Measurements from ENCODE around the gene LPIN1.

LPIN1 gene

GRCh38 chr2:11784747-11785610 lies 38.5 kb downstream of the LPIN1 start:
- TF ChIP-seq, protein P1, sequence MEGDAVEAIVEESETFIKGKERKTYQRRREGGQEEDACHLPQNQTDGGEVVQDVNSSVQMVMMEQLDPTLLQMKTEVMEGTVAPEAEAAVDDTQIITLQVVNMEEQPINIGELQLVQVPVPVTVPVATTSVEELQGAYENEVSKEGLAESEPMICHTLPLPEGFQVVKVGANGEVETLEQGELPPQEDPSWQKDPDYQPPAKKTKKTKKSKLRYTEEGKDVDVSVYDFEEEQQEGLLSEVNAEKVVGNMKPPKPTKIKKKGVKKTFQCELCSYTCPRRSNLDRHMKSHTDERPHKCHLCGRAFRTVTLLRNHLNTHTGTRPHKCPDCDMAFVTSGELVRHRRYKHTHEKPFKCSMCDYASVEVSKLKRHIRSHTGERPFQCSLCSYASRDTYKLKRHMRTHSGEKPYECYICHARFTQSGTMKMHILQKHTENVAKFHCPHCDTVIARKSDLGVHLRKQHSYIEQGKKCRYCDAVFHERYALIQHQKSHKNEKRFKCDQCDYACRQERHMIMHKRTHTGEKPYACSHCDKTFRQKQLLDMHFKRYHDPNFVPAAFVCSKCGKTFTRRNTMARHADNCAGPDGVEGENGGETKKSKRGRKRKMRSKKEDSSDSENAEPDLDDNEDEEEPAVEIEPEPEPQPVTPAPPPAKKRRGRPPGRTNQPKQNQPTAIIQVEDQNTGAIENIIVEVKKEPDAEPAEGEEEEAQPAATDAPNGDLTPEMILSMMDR (conservative IDR thresholded peaks at IDR 0.05; ENCODE audit: low read depth, low read length), result peak; percentile 78
- DNase-seq (ENCODE audit: low read depth), result no peak
- H3K4me3 ChIP-seq (ENCODE audit: low read length), result no peak overlapping the region

DNA sequence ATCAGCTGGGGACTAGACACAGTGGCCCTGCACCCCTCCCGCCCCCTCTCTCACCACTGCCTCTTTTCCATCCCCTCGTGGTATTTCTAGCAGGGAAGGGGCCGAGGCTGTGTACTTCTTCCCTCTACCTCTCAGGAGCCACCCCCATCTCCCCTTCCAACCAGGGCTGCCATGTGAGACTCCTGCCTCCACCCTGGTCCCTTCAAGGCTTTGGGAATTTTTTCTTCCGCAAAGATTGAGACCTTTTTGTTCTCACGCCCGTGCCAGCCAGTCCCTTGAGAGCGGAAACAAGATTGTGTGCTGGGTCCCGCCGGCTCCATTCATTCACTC lies 39.1 kb downstream of the LPIN1 start:
- TF ChIP-seq, protein P1 (conservative IDR thresholded peaks at IDR 0.05; ENCODE audit: low read depth, low read length), result no peak
- no peak for DNase-seq (ENCODE audit: low read depth)
- no peak overlapping the region for H3K4me3 ChIP-seq (ENCODE audit: low read length)

- TF ChIP-seq, protein P1 (conservative IDR thresholded peaks at IDR 0.05; ENCODE audit: low read depth, low read length), result no peak
- no peak for DNase-seq (ENCODE audit: low read depth)
- no peak overlapping the region for H3K4me3 ChIP-seq (ENCODE audit: low read length)
Observed at GRCh38 chr2:11786191-11786590, 39.8 kb downstream of the LPIN1 start.

DNA sequence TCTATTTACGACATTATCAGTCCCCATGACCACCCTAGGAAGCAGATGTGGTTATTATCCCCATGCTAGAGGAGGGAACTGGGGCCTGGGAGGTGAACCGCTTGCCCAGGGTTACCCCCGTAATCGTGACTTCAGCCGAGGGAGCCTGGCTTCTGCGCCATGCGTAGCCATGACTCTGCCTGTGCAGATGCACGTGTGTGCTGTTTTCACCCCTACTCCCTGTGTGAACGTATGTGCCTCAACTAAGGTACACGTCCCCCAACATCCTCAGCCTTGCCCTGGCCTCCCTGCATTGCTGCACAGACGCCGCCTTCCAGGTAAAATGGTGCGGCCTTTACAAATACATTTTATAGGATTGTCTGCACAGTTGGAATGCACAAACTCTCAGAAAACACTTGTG lies 40.2 kb downstream of the LPIN1 start:
- no peak for DNase-seq (ENCODE audit: low read depth)
- no peak overlapping the region for H3K4me3 ChIP-seq (ENCODE audit: low read length)
- TF ChIP-seq, protein P1 (conservative IDR thresholded peaks at IDR 0.05; ENCODE audit: low read depth, low read length), result no peak

- TF ChIP-seq, protein P1 (conservative IDR thresholded peaks at IDR 0.05; ENCODE audit: low read depth, low read length), result no peak
- DNase-seq (ENCODE audit: low read depth), result no peak
Observed at GRCh38 chr2:11787991-11788390, 41.6 kb downstream of the LPIN1 start.

DNA sequence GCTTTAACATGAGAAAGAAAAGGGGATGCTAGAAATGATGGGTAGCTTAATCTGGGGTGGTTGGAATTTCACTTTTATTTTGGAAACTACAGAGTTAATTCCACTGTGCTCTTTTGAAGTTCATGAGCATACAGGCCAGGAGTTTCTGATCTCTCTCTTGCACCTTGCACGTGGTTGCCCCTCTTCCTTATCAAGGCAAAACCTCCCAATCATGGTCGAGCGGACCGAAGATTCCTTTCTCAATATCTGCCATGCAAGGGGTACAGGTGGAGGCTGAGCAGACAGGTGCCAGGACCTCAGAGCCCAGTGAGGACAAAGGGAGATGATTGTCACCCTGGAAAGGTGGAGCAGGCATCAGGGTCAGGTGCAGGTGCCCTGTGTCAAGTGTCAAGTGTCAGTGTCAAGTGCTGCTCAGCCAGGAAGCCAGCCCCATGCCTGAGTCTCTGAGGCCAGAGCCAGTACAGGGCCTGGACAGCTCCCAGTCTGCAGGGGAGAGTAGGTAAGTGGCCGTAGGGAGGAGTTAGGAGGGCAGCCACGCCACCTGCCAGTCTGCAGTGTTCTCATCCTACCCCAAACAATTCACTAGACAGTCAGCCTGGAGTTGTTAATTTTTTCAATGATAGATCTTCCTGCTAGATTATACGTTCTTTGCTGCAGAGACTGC lies 42.2 kb downstream of the LPIN1 start:
- H3K4me3 ChIP-seq (ENCODE audit: low read length), result no peak overlapping the region
- no peak for DNase-seq (ENCODE audit: low read depth)
- TF ChIP-seq, protein P1 (conservative IDR thresholded peaks at IDR 0.05; ENCODE audit: low read depth, low read length), result no peak

More at GRCh38 chr2:11787991-11788390, 41.6 kb downstream of the LPIN1 start:
- H3K4me3 ChIP-seq (ENCODE audit: low read length), result no peak overlapping the region

GRCh38 chr2:11789243-11789642 lies 42.8 kb downstream of the LPIN1 start:
- H3K4me3 ChIP-seq (ENCODE audit: low read length), result no peak overlapping the region
- TF ChIP-seq, protein P1 (conservative IDR thresholded peaks at IDR 0.05; ENCODE audit: low read depth, low read length), result no peak
- DNase-seq (ENCODE audit: low read depth), result no peak
